DMS153 (cell line): ENCODE measurements around the gene KCNN1.

Source experiments
- DNase-seq: peaks from one replicate; lab custom pipeline; 2025; lab: John Stamatoyannopoulos, UW

KCNN1 gene

GRCh38 chr19:17947815-17948513 is 18.9 kb upstream of the KCNN1 start:
- peak; percentile 92 for DNase-seq

- no peak for DNase-seq
These were observed 18.4 kb upstream of the KCNN1 start for GRCh38 chr19:17948514-17948900.

DNA sequence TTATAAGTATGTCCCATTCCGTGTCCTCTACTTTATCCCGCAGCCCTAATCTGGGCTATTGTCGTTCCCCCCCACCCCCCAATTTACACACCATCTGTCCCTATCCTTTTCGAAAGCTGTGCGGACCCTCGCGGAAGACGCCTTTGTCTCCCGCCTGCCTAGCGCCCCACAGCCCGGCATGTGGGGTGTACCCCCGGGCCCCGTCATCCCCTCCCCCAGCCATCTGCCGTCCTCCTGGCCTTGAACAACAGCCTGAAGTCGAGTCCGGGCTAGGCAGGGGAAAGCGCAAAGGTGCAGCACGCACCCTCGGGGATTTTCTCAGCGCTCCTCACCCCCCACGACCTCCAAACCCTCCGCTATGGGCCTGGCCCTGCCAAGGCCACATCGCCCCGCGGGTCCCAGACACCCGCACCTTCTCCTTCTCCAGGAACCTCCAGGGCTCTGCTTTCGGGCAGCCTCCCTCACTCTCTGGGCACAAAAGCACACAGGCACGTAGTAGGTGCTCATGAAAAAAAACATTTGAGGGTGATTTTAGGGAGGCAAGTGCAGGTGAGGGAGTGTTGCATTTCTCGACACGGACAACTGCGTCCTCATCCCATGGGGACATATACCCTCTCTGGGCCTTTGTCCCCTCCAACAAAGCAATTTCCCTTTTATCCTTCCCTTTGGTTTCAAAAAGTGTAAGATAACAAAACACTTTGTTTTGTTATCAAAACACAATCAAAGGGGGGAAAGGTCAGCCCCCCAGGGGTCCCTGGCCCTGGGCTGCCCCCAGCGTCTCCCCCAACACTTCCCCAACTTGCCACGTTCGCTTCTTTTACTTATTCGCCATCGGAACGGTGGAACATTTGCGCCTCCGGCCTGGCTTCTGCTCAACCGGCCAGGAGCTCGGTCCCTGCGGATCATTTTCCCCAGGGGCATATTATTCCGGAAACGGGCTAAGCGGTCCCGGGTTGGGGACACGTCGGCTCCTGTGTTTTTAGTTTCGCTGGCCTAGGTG is 17.7 kb upstream of the KCNN1 start:
- no peak for DNase-seq

GRCh38 chr19:17949956-17950309 is 17.0 kb upstream of the KCNN1 start:
- no peak for DNase-seq

- DNase-seq, result no peak
These were observed 16.4 kb upstream of the KCNN1 start for GRCh38 chr19:17950310-17951156.

DNA sequence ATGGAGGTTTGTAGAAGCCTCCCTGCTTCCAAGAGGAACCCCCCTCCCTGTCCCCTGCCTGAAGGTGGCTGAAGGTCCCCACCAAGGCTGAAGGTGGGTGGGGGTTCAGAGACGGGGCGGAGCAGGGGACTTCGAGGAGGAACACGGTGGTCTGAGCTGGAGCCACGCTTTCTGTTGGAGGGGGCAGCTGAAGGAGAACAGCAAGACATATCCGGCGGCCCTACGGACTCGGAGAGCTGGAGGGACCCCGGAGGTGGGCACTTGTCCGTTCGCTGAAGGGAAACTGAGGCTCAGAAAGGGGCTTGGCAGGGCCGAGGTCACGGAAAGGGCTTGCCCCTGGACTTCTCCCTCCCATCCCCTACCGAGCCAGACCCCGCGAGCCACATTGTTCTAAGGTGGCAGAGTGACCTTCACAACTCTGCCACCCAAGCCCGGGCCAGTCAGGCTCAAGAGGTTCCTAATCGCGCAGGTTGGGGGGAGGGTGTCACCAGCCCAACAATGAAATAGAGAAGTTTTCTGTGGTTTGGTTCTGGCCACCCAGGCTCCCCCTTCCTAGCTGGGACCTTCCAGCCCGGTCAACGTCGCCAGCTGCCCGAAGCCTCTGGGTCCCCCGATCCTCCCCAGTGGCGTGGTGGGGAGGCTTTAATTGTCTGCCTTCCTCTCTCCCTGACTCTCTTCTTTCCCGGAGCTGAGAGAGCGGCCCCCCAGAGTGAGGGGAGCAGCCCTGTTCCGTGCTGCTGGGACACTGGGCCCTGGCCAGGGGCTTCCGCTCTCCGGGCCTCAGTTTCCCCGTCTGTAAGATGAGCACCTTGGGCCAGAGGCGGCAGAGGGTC is 15.5 kb upstream of the KCNN1 start:
- no peak for DNase-seq

DNA sequence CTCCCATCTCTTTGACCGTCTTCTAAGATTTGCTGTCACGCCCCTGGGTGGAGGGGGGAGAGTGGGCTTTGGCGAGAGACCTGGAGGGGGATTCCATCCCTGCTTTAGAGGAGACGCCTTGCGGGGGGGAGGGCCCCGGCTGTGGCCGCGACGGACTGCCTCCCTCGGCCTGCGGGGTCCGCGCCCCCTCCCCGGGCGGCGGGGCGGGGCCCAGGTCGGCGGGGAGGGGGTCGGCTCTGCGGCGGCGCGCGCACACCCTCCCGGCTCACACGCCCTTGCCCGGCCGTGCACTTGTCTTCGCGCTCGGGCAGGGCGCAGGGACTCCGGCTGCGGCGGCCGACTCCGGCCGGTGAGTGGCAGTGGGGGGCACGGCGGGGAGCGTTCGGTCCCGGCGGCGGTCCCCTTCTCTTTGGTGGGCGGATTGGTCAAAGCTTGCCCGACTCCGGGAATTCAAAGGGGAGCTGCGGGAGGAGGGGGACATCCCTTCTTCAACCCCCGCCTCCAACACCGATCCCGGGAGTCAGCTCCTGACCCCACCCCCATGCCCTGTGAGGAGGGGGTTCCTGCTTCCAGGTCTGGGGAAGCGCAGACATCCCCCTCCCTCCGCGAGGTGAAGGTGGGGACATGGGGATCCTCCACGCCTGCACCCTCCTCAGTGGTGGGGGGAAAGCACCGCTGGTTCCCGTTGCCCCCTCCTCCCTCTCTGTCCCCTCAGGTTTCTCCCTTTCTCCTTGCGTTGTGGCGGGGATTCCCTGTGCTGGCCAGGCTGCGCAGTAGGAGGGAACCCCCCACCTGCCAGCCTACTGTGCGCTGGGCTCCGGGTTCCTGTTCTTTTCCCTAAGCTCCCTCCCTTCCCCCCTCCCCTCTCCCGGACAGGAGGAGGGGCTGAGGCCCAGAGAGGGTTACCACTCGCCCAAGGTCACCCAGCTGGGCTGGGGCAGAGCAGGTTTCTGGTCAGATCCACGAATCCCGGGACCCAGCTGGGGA is 14.6 kb upstream of the KCNN1 start:
- DNase-seq, result no peak

- DNase-seq, result no peak
These were observed 13.5 kb upstream of the KCNN1 start for GRCh38 chr19:17953316-17953801.

GRCh38 chr19:17953869-17954268 is 13.0 kb upstream of the KCNN1 start:
- DNase-seq, result no peak

DNA sequence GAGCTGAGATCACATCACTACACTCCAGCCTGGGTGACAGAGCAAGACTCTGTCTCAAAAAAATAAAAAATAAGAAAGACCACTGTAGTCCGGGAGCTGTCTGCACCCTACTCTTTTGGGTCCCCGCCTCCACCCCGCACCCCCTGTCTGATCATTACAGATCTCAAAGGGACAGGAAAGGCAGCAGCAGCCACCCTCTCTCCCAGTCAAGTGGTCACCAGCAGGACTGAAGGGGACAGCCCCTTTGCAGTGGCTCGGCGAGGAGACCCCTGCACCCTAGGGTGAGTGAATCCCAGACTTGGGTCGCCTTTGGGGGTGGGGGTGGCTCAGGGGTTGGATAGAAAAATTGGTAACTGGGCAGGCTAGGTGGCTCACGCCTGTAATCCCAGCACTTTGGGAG is 12.5 kb upstream of the KCNN1 start:
- no peak for DNase-seq

DNA sequence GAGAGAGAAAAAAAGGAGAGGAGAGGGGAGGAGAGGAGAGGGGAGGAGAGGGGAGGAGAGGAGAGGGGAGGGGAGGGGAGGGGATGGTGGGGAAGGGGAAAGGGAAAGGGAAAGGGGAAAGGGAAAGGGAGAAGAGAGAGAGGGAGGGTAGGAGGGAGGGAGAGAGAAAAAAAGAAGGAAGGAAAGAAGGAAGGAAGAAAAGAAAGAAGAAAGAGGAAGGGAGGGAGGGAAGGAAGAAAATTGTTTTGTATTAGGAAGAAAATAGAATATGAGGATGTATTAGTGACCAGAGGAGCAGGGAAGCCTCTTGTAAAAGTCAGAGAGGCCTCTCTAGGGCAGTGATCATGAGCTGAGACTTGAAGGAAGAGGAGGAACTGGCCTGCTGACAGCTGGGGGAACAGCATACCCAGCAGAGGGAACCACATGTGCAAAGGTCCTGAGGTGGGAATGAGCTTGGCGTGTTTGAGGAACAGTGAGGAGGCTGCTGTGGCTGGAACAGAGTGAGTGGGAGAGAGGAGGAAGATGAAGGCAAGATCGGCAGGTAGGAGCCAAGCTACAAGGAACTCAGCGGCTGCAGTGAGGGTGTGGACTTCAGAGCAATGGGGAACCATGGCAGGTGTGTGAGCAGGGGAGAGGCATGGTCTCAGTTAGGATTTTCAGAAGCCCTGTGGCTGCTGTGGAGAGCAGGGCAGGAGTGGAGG is 9.6 kb upstream of the KCNN1 start:
- DNase-seq, result no peak

GRCh38 chr19:17957885-17958284 is 9.0 kb upstream of the KCNN1 start:
- no peak for DNase-seq

DNA sequence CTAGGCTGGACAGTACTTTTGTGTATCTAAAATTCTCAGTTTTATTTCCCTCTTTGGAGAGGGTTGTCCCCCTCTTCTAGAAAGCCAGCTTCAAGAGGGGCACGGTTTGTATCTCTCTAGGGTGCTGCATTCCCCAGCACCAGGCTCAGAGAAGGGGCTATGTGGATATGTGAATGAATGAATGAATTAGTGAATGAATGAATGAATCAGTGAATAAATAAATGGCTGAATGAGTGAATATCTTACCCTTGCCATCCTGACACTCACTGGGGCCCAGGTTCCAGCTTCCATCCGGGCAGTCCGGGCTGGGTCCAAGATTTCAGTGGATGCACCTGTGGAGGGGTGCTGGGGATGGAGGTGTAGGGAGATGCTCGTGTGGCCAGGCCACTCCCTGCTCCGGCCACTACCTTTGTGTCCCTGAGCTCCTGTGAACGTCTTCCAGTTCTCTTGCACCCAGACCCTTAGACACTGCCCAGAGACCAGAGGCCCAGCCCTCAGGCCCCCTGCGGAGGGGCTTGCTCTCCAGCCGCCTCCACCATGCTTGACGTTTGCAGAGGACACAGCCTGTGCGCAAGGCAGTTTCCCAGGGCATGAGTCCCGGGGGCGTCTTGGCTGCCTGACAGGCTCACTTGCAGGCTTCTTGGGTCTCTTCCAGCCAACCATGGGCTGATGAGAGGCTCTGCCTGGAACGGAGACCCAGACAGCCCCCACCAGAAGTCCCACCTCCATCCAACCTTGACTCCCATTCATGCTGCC is 2.8 kb upstream of the KCNN1 start:
- no peak for DNase-seq

DNA sequence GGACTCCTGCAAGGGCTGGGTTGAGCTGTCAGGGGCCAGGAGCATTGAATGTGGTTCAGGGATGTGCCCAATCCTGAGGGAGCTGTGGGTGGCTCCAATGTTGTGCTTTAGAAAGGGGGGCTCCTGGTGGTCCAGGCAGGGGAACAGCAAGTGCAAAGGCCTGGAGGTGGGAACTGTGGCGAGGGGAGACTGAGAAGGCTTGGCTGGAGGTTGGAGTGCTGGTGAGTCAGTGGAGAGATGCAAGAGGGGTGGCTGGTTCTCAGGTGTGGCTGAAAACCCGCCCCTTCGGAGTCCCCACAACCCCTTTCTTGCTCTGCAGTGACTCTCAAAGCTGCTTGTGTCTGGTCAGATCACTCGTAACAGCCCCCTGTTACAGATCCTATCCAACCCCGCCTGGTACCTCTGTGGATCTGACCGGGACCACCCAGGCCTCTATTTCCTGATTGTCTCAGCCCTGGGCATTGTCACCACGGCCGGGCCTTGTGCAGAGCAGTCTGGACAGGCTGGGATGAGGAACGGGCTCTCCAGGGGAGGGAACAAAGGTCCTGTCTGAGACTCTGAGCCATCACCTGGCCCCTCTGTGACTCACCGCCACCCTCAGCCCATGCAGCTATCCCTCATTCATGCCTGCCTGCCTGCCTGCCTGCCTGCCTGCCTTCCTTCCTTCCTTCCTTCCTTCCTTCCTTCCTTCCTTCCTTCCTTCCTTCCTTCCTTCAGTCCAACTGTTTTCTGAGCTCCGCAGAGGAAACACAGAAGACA is 1.4 kb upstream of the KCNN1 start:
- no peak for DNase-seq

DNA sequence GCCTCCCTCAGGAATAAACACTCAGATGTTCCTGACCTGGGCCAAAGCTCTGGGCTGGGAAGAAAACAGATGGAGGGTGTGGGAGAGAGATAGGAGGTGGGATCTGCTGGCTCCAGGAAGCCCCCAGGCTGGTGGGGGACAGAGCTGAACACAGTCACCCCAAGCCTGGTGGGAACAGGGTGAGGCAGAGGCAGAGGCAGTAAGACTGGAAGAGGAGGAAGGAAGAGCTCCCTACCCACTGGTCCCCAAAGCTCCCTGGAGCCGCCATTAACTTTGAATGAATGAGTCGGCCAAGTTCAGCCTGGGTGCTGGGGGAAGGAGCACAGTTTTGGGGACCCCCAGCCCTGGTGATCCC is 801 bp upstream of the KCNN1 start:
- DNase-seq, result no peak

- no peak for DNase-seq
These were observed 547 bp downstream of the KCNN1 start for GRCh38 chr19:17967257-17968051.

GRCh38 chr19:17968362-17968761 is 1.5 kb downstream of the KCNN1 start:
- DNase-seq, result no peak
